ENCODE results near the gene TENT4A. TPM values are rescaled to one million over a fixed set of nuclear protein-coding genes. Genes with fewer than 3 reads are reported as not detected.

Gene TENT4A
- total and polyA plus RNA-seq, 10 of the 15 experiments (the other 5 are each of a cell fraction or from before 2014, with no cell fraction given), result 1.4 to 30.6 (median 12.5) TPM

GRCh38 chr5:6737043-6737941, 24.1 kb downstream of the TENT4A start (continued):
- no peak for TF ChIP-seq TCF3 (IDR thresholded peaks at IDR 0.05; ENCODE audit: borderline replicate concordance, insufficient read depth, low read depth, low read length)
- no peak for TF ChIP-seq GATAD2B (conservative IDR thresholded peaks at IDR 0.05; ENCODE audit: low read depth)
- TF ChIP-seq TAF1 (IDR thresholded peaks at IDR 0.05; ENCODE audit: borderline replicate concordance, low read depth, low read length), result no peak
- TF ChIP-seq WRNIP1 (IDR thresholded peaks at IDR 0.05; ENCODE audit: borderline replicate concordance, low read depth, low read length), result no peak
- no peak for TF ChIP-seq BRCA1 (IDR thresholded peaks at IDR 0.05; ENCODE audit: low read depth, low read length)
- no peak for TF ChIP-seq ZNF274 (IDR thresholded peaks at IDR 0.05; ENCODE audit: insufficient read depth, insufficient read length)
- TF ChIP-seq ZNF217 (IDR thresholded peaks at IDR 0.05), result peak; percentile 79; the same call in 1 of the 2 replicates
- peak; percentile 66 for TF ChIP-seq PKNOX1 (IDR thresholded peaks at IDR 0.05)
- no peak for TF ChIP-seq KAT2A (conservative IDR thresholded peaks at IDR 0.05; ENCODE audit: control insufficient read depth, low read depth, low read length)
- TF ChIP-seq EP300 (IDR thresholded peaks at IDR 0.05; ENCODE audit: borderline replicate concordance in 1 of 2, control insufficient read depth in 1 of 2, low read depth in 2 of 2, low read length in 2 of 2), result peak; percentile 98
- TF ChIP-seq KLF5 (IDR thresholded peaks at IDR 0.05; ENCODE audit: partially characterized antibody), result no peak
- TF ChIP-seq NRF1 (conservative IDR thresholded peaks at IDR 0.05; ENCODE audit: low read depth, low read length), result no peak
